HuH-7.5 (cell line): Measurements from ENCODE around the gene NMU.
"Not testable (repeated sequence)": the region's sequence is repeated elsewhere in the genome, so short reads cannot be mapped to it uniquely, and the experiment has no call there.

Source experiments
- DNase-seq: peaks from one replicate; pipeline ENCODE4 v3.0.0; 2011; ENCODE audit warnings: low spot score

NMU gene

GRCh38 chr4:55560096-55560495 lies 76.0 kb downstream of the NMU start:
- DNase-seq = no peak

GRCh38 chr4:55554453-55555030 lies 81.6 kb downstream of the NMU start:
- DNase-seq = no peak

- no peak for DNase-seq
Measured at GRCh38 chr4:55553441-55554201, 82.5 kb downstream of the NMU start.

GRCh38 chr4:55551964-55552363 lies 84.1 kb downstream of the NMU start:
- not testable (repeated sequence) for DNase-seq

- no peak for DNase-seq
Measured at GRCh38 chr4:55549888-55550287, 86.2 kb downstream of the NMU start.

- no peak for DNase-seq
Measured at GRCh38 chr4:55547918-55548317, 88.2 kb downstream of the NMU start.

- DNase-seq = no peak
Measured at GRCh38 chr4:55547466-55547770, 88.7 kb downstream of the NMU start.

- DNase-seq = peak; percentile 52
Measured at GRCh38 chr4:55546756-55547465, 89.2 kb downstream of the NMU start, which contains the start of gene CLOCK. Gene CLOCK, minus strand, starts transcription at chr4:55546909. Its CDS starts 64,124 bp downstream, at chr4:55482785.

- no peak for DNase-seq
Measured at GRCh38 chr4:55546506-55546755, 89.7 kb downstream of the NMU start.

GRCh38 chr4:55545641-55546505 lies 90.2 kb downstream of the NMU start:
- peak; percentile 28 for DNase-seq
